ENCODE measurements around the gene USP49.

The USP49 gene

DNA sequence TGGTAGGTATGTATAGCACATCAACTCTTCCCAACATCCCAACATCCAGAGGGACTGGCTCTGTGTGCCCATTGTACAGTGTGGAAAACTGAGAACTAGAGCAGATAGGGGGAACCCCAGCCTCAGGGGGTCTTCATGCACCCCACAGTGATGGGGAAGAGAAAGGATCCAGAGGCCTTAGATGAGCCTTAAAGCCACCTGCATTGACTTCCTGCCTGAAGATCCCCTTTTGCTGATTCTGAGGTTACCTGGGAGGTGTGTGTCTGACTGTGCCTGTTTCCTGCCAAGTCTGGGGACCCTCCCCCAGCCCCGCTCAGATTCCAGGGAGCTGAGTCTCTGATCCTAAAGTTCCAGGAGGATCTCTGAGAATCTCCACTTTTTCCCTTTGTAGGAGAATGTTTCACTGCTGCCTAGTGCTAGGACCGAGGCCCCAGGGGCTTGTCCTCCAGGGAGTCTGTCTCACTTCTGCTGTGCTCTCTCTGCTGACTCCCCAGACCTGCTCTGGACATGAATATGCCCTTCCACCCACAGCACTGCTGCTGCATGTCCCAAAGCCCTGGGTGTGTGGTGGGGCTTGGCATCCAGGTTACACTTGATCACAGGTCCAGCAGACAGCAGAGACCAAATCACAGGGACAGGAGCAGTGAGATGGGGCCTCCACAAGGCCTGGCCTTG, 135.1 kb downstream of the USP49 start:
- no peaks in the 10 kb centered on the region for H3K9me3 ChIP-seq (ENCODE audit: control insufficient read depth, insufficient read depth, low read depth, low read length)
- CTCF ChIA-PET: interaction anchor here (0.6 kb wide), 1 partner anchor 19 kb away, joined by 3 read pairs; no protein-coding TSS in a partner anchor
- TF ChIP-seq, protein P1, sequence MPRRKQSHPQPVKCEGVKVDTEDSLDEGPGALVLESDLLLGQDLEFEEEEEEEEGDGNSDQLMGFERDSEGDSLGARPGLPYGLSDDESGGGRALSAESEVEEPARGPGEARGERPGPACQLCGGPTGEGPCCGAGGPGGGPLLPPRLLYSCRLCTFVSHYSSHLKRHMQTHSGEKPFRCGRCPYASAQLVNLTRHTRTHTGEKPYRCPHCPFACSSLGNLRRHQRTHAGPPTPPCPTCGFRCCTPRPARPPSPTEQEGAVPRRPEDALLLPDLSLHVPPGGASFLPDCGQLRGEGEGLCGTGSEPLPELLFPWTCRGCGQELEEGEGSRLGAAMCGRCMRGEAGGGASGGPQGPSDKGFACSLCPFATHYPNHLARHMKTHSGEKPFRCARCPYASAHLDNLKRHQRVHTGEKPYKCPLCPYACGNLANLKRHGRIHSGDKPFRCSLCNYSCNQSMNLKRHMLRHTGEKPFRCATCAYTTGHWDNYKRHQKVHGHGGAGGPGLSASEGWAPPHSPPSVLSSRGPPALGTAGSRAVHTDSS (tag by site-specific recombination; IDR thresholded peaks at IDR 0.05): no peak
- TF ChIP-seq ZFP41 (tag by site-specific recombination; IDR thresholded peaks at IDR 0.05; ENCODE audit: borderline replicate concordance): no peak
- no peak for TF ChIP-seq ZNF354C (tag by site-specific recombination; IDR thresholded peaks at IDR 0.05; ENCODE audit: borderline replicate concordance, low read depth)
- no peak overlapping the region for H3K27ac ChIP-seq (ENCODE audit: extremely low read depth, low read depth, low read length)
- POLR2A ChIA-PET: no interaction called here
- no peaks in the 10 kb centered on the region for H3K4me1 ChIP-seq (ENCODE audit: control insufficient read depth, insufficient read depth, low read length)
- H3K36me3 ChIP-seq (ENCODE audit: control insufficient read depth in 2 of 2, insufficient read depth in 1 of 2, low read length in 2 of 2): no peaks in the 10 kb centered on the region
- no peak overlapping the region for H3K4me3 ChIP-seq (ENCODE audit: low read depth, low read length)

DNA sequence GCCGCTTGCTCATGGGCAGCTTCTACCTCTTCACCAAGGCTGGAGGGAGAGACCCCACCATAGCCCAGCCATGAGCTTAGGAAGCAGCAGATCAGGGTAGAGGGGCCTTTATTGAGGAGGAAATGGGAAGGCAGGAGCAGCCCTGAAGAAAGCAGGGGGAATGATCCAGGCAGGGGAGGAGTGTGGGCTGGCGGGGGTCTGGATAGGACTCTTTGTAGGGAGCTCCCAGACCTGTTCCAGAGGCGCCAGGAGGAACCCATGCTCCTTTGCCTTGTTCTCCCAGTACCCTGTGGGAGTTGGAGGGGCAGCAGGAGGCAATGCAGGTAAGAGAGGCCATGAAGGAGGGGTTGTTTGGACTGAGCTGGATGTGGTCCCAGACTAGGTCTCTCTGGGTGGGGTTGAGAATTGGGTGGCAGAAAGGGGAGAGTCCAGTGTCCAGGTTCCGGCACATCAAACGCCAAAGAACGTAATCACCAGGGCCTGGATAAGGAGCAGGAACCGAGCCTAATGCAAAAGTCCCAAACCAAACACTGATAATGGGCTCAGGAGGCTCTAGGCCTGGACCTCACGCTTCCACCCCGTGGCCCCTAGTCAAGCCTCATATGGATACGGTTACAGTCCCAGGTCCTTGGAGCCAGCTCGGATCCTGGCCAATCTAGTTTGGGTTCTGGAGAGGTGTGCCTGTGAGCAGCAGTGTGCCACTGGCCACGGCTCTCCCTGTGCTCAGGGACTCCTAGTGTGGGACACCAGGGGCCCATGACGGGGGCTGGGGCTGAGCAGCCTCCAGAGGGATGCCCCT, 135.9 kb downstream of the USP49 start:
- ChIA-PET CTCF (no interaction called here), POLR2A (no interaction called here)
- H3K36me3 ChIP-seq (ENCODE audit: control insufficient read depth in 2 of 2, insufficient read depth in 1 of 2, low read length in 2 of 2): no peaks in the 10 kb centered on the region
- no peak overlapping the region for H3K4me3 ChIP-seq (ENCODE audit: low read depth, low read length)
- H3K27ac ChIP-seq (ENCODE audit: extremely low read depth, low read depth, low read length): no peak overlapping the region
- H3K9me3 ChIP-seq (ENCODE audit: control insufficient read depth, insufficient read depth, low read depth, low read length): no peaks in the 10 kb centered on the region
- H3K4me1 ChIP-seq (ENCODE audit: control insufficient read depth, insufficient read depth, low read length): no peaks in the 10 kb centered on the region
- TF ChIP-seq ZNF433 (tag by site-specific recombination; IDR thresholded peaks at IDR 0.05; ENCODE audit: low read depth) (no peak), EGR2 (tag by site-specific recombination; IDR thresholded peaks at IDR 0.05; ENCODE audit: low read depth) (no peak), ZSCAN30 (tag by site-specific recombination; IDR thresholded peaks at IDR 0.05) (no peak), REPIN1 (tag by site-specific recombination; IDR thresholded peaks at IDR 0.05; ENCODE audit: low read depth) (no peak), ZSCAN16 (tag by site-specific recombination; IDR thresholded peaks at IDR 0.05) (no peak), IKZF3 (tag by site-specific recombination; IDR thresholded peaks at IDR 0.05) (no peak)
- TF ChIP-seq, protein P2, sequence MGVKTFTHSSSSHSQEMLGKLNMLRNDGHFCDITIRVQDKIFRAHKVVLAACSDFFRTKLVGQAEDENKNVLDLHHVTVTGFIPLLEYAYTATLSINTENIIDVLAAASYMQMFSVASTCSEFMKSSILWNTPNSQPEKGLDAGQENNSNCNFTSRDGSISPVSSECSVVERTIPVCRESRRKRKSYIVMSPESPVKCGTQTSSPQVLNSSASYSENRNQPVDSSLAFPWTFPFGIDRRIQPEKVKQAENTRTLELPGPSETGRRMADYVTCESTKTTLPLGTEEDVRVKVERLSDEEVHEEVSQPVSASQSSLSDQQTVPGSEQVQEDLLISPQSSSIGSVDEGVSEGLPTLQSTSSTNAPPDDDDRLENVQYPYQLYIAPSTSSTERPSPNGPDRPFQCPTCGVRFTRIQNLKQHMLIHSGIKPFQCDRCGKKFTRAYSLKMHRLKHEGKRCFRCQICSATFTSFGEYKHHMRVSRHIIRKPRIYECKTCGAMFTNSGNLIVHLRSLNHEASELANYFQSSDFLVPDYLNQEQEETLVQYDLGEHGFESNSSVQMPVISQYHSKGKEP (tag by site-specific recombination; IDR thresholded peaks at IDR 0.05): no peak

DNA sequence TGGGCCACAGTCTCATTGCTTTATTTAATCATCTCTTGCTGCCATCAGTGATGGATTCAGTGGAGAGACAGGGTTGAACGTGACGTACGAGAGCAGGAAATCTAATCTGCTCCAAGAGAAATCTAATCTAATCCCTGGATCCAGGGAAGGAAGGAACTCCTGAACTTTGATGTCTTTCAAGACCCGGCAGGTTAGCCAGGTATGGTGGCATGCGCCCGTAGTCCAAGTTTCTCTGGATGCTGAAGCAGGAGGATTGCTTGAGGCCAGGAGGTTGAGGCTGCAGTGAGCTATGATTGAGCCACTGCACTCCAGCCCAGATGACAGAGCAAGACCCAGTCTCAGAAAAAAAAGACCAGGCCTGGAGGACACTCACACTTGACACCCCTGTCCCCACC, 136.5 kb downstream of the USP49 start:
- no peak overlapping the region for H3K4me3 ChIP-seq (ENCODE audit: low read depth, low read length)
- H3K9me3 ChIP-seq (ENCODE audit: control insufficient read depth, insufficient read depth, low read depth, low read length): no peaks in the 10 kb centered on the region
- TF ChIP-seq HOXC10 (CRISPR knock-in tag; IDR thresholded peaks at IDR 0.05) (no peak), ZNF266 (tag by site-specific recombination; IDR thresholded peaks at IDR 0.05; ENCODE audit: low read depth) (no peak), ZNF37A (tag by site-specific recombination; IDR thresholded peaks at IDR 0.05) (no peak)
- TF ChIP-seq, protein P3, sequence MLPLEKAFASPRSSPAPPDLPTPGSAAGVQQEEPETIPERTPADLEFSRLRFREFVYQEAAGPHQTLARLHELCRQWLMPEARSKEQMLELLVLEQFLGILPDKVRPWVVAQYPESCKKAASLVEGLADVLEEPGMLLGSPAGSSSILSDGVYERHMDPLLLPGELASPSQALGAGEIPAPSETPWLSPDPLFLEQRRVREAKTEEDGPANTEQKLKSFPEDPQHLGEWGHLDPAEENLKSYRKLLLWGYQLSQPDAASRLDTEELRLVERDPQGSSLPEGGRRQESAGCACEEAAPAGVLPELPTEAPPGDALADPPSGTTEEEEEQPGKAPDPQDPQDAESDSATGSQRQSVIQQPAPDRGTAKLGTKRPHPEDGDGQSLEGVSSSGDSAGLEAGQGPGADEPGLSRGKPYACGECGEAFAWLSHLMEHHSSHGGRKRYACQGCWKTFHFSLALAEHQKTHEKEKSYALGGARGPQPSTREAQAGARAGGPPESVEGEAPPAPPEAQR (tag by site-specific recombination; IDR thresholded peaks at IDR 0.05): no peak
- TF ChIP-seq, protein P4, sequence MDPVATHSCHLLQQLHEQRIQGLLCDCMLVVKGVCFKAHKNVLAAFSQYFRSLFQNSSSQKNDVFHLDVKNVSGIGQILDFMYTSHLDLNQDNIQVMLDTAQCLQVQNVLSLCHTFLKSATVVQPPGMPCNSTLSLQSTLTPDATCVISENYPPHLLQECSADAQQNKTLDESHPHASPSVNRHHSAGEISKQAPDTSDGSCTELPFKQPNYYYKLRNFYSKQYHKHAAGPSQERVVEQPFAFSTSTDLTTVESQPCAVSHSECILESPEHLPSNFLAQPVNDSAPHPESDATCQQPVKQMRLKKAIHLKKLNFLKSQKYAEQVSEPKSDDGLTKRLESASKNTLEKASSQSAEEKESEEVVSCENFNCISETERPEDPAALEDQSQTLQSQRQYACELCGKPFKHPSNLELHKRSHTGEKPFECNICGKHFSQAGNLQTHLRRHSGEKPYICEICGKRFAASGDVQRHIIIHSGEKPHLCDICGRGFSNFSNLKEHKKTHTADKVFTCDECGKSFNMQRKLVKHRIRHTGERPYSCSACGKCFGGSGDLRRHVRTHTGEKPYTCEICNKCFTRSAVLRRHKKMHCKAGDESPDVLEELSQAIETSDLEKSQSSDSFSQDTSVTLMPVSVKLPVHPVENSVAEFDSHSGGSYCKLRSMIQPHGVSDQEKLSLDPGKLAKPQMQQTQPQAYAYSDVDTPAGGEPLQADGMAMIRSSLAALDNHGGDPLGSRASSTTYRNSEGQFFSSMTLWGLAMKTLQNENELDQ (tag by site-specific recombination; IDR thresholded peaks at IDR 0.05; ENCODE audit: low read depth): no peak
- TF ChIP-seq, protein P5, sequence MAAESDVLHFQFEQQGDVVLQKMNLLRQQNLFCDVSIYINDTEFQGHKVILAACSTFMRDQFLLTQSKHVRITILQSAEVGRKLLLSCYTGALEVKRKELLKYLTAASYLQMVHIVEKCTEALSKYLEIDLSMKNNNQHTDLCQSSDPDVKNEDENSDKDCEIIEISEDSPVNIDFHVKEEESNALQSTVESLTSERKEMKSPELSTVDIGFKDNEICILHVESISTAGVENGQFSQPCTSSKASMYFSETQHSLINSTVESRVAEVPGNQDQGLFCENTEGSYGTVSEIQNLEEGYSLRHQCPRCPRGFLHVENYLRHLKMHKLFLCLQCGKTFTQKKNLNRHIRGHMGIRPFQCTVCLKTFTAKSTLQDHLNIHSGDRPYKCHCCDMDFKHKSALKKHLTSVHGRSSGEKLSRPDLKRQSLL (tag by site-specific recombination; IDR thresholded peaks at IDR 0.05): peak; percentile 21; the same call in 1 of the 2 replicates
- H3K27ac ChIP-seq (ENCODE audit: extremely low read depth, low read depth, low read length): no peak overlapping the region
- ChIA-PET POLR2A (no interaction called here), CTCF (no interaction called here)
- H3K4me1 ChIP-seq (ENCODE audit: control insufficient read depth, insufficient read depth, low read length): no peaks in the 10 kb centered on the region
- no peaks in the 10 kb centered on the region for H3K36me3 ChIP-seq (ENCODE audit: control insufficient read depth in 2 of 2, insufficient read depth in 1 of 2, low read length in 2 of 2)

Data from HEK293 (cell line).